ENCODE measurements around the gene SRSF11.

DNA sequence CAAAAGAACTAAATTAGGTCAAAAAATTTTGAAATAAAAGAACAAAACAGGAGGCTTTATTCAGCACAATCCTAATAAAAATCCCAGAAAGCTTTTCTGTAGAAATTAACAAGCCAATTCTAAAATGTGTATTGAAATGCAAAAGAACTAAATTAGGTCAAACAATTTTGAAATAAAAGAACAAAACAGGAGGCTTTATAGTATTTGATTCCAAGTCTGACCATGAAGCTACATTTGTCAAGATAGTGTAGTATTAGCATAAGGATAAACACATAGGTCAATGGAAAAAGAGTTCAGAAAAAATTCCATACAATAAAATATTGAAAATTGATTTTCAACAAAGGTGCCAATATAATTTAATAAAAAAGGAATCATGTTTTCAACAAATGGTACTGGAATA, 26.6 kb upstream of the SRSF11 start:
- TF ChIP-seq MYC (IDR thresholded peaks at IDR 0.05; ENCODE audit: low read depth, low read length): no peak
- no peak for TF ChIP-seq CTCF (IDR thresholded peaks at IDR 0.05; ENCODE audit: low read depth, low read length)
- TF ChIP-seq POLR2A (IDR thresholded peaks at IDR 0.05; ENCODE audit: extremely low read depth, insufficient read length): no peak
- TF ChIP-seq, protein P1, sequence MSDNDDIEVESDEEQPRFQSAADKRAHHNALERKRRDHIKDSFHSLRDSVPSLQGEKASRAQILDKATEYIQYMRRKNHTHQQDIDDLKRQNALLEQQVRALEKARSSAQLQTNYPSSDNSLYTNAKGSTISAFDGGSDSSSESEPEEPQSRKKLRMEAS (IDR thresholded peaks at IDR 0.05; ENCODE audit: low read depth, low read length): no peak

Data from NB4 (cell line).